ENCODE measurements around the gene AMHR2. TPM values are rescaled to one million over a fixed set of nuclear protein-coding genes. Genes with fewer than 3 reads are reported as not detected.

AMHR2 gene
- total RNA-seq, 1 donor from 2014 or later, result not detected

- DNase-seq (ENCODE audit: low read depth), result no peak
- H3K4me3 ChIP-seq (ENCODE audit: low read depth, low read length), result no peak overlapping the region
- peak; percentile 52 for TF ChIP-seq CTCF (conservative IDR thresholded peaks at IDR 0.05; ENCODE audit: low read depth, low read length)
Observed at GRCh38 chr12:53476769-53477209, 53.1 kb downstream of the AMHR2 start.

GRCh38 chr12:53478865-53479264, 55.2 kb downstream of the AMHR2 start:
- TF ChIP-seq CTCF (conservative IDR thresholded peaks at IDR 0.05; ENCODE audit: low read depth, low read length), result no peak
- H3K4me3 ChIP-seq (ENCODE audit: low read depth, low read length), result no peak overlapping the region
- DNase-seq (ENCODE audit: low read depth), result no peak

GRCh38 chr12:53479331-53479730, 55.7 kb downstream of the AMHR2 start:
- DNase-seq (ENCODE audit: low read depth), result no peak
- no peak overlapping the region for H3K4me3 ChIP-seq (ENCODE audit: low read depth, low read length)
- TF ChIP-seq CTCF (conservative IDR thresholded peaks at IDR 0.05; ENCODE audit: low read depth, low read length), result no peak

GRCh38 chr12:53480491-53481442, 57.1 kb downstream of the AMHR2 start:
- H3K4me3 ChIP-seq (ENCODE audit: low read depth, low read length), result no peak overlapping the region
- TF ChIP-seq CTCF (conservative IDR thresholded peaks at IDR 0.05; ENCODE audit: low read depth, low read length), result no peak
- no peak for DNase-seq (ENCODE audit: low read depth)

Other genes starting within 250 kb of the AMHR2 start
- 5.5 and 7.0 TPM in 2 replicates for gene ZNF740, start 243.1 kb upstream of the AMHR2 start, total RNA-seq
- 1.6 and 10.4 TPM in 2 replicates for gene CSAD, start 242.9 kb upstream of the AMHR2 start, total RNA-seq
- 0.46 and 3.3 TPM in 2 replicates for gene ITGB7, start 216.6 kb upstream of the AMHR2 start, total RNA-seq
- 4.2 and 6.1 TPM in 2 replicates for gene RARG, start 191.6 kb upstream of the AMHR2 start, total RNA-seq
- gene ESPL1, start 155.6 kb upstream of the AMHR2 start, total RNA-seq, result 32.0 and 40.1 TPM in 2 replicates
- 353 and 443 TPM in 2 replicates for gene PFDN5, start 128.3 kb upstream of the AMHR2 start, total RNA-seq
- gene MYG1, start 124.2 kb upstream of the AMHR2 start, total RNA-seq, result 65.3 and 70.9 TPM in 2 replicates
- gene AAAS, start 102.2 kb upstream of the AMHR2 start, total RNA-seq, result 80.3 and 84.5 TPM in 2 replicates
- gene SP7, start 87.5 kb upstream of the AMHR2 start, total RNA-seq, result not detected in 2 replicates
- 29.2 and 33.6 TPM in 2 replicates for gene SP1, start 43.7 kb upstream of the AMHR2 start, total RNA-seq
- 132 and 137 TPM in 2 replicates for gene PRR13, start 17.9 kb downstream of the AMHR2 start, total RNA-seq
- gene PCBP2, start 28.2 kb downstream of the AMHR2 start, total RNA-seq, result 153 and 169 TPM in 2 replicates
- gene MAP3K12, start 75.6 kb downstream of the AMHR2 start, total RNA-seq, result 5.8 and 16.7 TPM in 2 replicates
- gene TARBP2, start 77.4 kb downstream of the AMHR2 start, total RNA-seq, result 51.9 and 78.2 TPM in 2 replicates
- not detected in 2 replicates for gene NPFF, start 83.6 kb downstream of the AMHR2 start, total RNA-seq
- 8.8 and 9.2 TPM in 2 replicates for gene ATF7, start 202.5 kb downstream of the AMHR2 start, total RNA-seq

All from epithelial cell of proximal tubule (primary cell).